Endothelial cell of umbilical vein (primary cell): ENCODE results near the gene CNTROB.

Source experiments
- CTCF ChIP-seq, 2 donors: IDR thresholded peaks; 1 replicate in 1 of 2; 2 replicates in 1 of 2; pipeline ENCODE4 v1.5.1; 2011; ENCODE audit warnings: low read length in 2 of 2, mild to moderate bottlenecking in 2 of 2, moderate library complexity in 2 of 2, control low read depth in 1 of 2, inconsistent platforms in 1 of 2, low read depth in 1 of 2; ENCODE audit not compliant: insufficient read depth in 1 of 2; ENCODE audit errors: extremely low read depth in 1 of 2
- MYC ChIP-seq: IDR thresholded peaks from one replicate; pipeline ENCODE4 v1.6.1; 2011; ENCODE audit warnings: mild to moderate bottlenecking, low read depth, low read length
- POLR2AphosphoS5 ChIP-seq: IDR thresholded peaks from 2 replicates; pipeline ENCODE4 v1.6.1; 2012; ENCODE audit warnings: low read depth, mild to moderate bottlenecking, control low read depth, low read length, moderate library complexity; ENCODE audit not compliant: insufficient read depth

GRCh38 chr17:7887038-7887481 lies 44.9 kb upstream of the CNTROB start:
- TF ChIP-seq MYC, result no peak
- TF ChIP-seq CTCF (IDR thresholded peaks at IDR 0.05; ENCODE audit: extremely low read depth in 1 of 2, insufficient read depth in 1 of 2, low read depth in 1 of 2, low read length in 2 of 2), result peak in 1 of 2 donors; percentile 11
- no peak for TF ChIP-seq POLR2AphosphoS5
